ENCODE measurements around the gene HOXD3.

GRCh38 chr2:176112375-176113302, 44.5 kb upstream of the HOXD3 start:
- no peak for TF ChIP-seq POLR2AphosphoS5 (IDR thresholded peaks at IDR 0.05)
- TF ChIP-seq CTCF (IDR thresholded peaks at IDR 0.05), result no peak
- TF ChIP-seq EP300 (IDR thresholded peaks at IDR 0.05), result no peak
- no peak for TF ChIP-seq POLR2A (IDR thresholded peaks at IDR 0.05; ENCODE audit: low read depth)
